GM12874 (cell line): Measurements from ENCODE around the gene CDK5RAP3.

Experiments
- TF ChIP-seq, protein P1 (sequence below): IDR thresholded peaks from 2 replicates; pipeline ENCODE4 v1.5.1; 2011; ENCODE audit warnings: low read depth, mild to moderate bottlenecking, control low read depth, low read length, moderate library complexity; ENCODE audit not compliant: insufficient read depth

Gene CDK5RAP3

GRCh38 chr17:47990962-47991731 lies 20.2 kb downstream of the CDK5RAP3 start:
- TF ChIP-seq, protein P1, sequence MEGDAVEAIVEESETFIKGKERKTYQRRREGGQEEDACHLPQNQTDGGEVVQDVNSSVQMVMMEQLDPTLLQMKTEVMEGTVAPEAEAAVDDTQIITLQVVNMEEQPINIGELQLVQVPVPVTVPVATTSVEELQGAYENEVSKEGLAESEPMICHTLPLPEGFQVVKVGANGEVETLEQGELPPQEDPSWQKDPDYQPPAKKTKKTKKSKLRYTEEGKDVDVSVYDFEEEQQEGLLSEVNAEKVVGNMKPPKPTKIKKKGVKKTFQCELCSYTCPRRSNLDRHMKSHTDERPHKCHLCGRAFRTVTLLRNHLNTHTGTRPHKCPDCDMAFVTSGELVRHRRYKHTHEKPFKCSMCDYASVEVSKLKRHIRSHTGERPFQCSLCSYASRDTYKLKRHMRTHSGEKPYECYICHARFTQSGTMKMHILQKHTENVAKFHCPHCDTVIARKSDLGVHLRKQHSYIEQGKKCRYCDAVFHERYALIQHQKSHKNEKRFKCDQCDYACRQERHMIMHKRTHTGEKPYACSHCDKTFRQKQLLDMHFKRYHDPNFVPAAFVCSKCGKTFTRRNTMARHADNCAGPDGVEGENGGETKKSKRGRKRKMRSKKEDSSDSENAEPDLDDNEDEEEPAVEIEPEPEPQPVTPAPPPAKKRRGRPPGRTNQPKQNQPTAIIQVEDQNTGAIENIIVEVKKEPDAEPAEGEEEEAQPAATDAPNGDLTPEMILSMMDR: no peak

GRCh38 chr17:47992216-47992615 lies 21.3 kb downstream of the CDK5RAP3 start:
- TF ChIP-seq, protein P1: no peak

GRCh38 chr17:47993031-47993564 lies 22.2 kb downstream of the CDK5RAP3 start:
- TF ChIP-seq, protein P1: no peak

DNA sequence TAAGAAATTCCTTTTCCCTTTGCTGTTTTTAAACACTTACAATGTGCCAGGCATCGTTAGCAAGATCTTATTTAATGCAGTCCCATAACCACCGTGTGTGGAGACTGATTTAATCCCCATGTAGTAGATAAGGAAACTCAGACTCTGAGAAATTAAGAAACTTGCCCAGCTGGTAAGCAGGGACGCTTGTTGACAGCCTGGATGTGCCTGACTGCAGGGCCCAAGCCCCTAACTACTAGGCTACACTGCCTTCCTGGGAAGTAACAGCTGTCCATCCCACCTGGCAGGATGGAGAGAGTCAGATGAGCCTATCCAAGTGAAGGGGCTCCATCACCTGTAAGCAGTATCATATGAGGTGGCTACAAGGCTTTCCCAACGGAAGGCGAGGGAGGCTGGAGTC lies 23.1 kb downstream of the CDK5RAP3 start:
- TF ChIP-seq, protein P1: no peak

- TF ChIP-seq, protein P1: no peak
Observed at GRCh38 chr17:47994724-47995123, 23.8 kb downstream of the CDK5RAP3 start.

GRCh38 chr17:47995241-47995935 lies 24.5 kb downstream of the CDK5RAP3 start:
- TF ChIP-seq, protein P1: no peak

DNA sequence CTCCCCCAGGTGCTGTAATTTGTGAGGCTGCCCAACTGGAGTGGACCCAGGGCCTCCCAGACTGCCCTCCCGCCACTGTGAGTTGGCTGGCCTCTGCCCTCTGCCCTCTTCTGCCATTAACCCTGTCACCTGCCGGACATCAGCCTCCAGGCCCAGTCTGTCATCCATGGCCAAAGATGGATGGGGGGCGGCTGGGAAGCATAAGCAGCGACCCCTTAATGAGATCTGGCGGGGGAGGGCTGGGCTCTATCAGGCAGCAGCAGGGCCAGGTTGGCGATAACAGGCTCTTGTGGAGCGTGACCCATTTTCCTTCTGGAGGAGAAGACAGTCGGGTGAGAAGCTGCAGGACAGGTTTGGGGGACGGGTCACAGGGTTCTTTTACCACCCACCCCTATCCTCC lies 25.3 kb downstream of the CDK5RAP3 start:
- TF ChIP-seq, protein P1: no peak
